ENCODE results near the gene MUC5B. TPM values are rescaled to one million over a fixed set of nuclear protein-coding genes. Genes with fewer than 3 reads are reported as not detected.

MUC5B gene
- total and polyA plus RNA-seq, 5 donors from 2014 or later: not detected

- H3K9me3 Mint-ChIP-seq: peaks cover 0 to 2% (median 0%) of the 10 kb centered on the region in 7 donors
- no peaks in the 10 kb centered on the region for H3K27me3 Mint-ChIP-seq
- H3K27ac Mint-ChIP-seq: no peak overlapping the region
- no peak for DNase-seq
- H3K4me1 Mint-ChIP-seq: no peaks in the 10 kb centered on the region
- Histone ChIP-seq H3K9me3 (ENCODE audit: control insufficient read depth in 2 of 2, low read length in 2 of 2) (no peaks in the 10 kb centered on the region), H3K4me1 (ENCODE audit: control insufficient read depth, insufficient read depth, low read length, poor library complexity, severe bottlenecking) (no peaks in the 10 kb centered on the region), H3K4me3 (ENCODE audit: low read depth, low read length) (no peak overlapping the region), H3K27ac (ENCODE audit: insufficient read depth, low read length, poor library complexity, severe bottlenecking) (no peak overlapping the region), H3K36me3 (ENCODE audit: control insufficient read depth, insufficient read depth, low read length) (no peaks in the 10 kb centered on the region), H3K27me3 (ENCODE audit: control insufficient read depth, insufficient read depth, low read length) (no peaks in the 10 kb centered on the region)
- H3K36me3 Mint-ChIP-seq: no peaks in the 10 kb centered on the region
- ATAC-seq (ENCODE audit: low read depth in 2 of 2): no peak
- H3K4me3 Mint-ChIP-seq: no peak overlapping the region
Observed at GRCh38 chr11:1197886-1198560, 24.8 kb upstream of the MUC5B start.

GRCh38 chr11:1198561-1199240, 24.2 kb upstream of the MUC5B start:
- H3K4me3 Mint-ChIP-seq: no peak overlapping the region
- ATAC-seq (ENCODE audit: low read depth in 2 of 2): no peak
- no peaks in the 10 kb centered on the region for H3K27me3 ChIP-seq (ENCODE audit: control insufficient read depth, insufficient read depth, low read length)

GRCh38 chr11:1199241-1199750, 23.6 kb upstream of the MUC5B start:
- Histone ChIP-seq H3K27me3 (ENCODE audit: control insufficient read depth, insufficient read depth, low read length) (no peaks in the 10 kb centered on the region), H3K9me3 (ENCODE audit: control insufficient read depth in 2 of 2, low read length in 2 of 2) (no peaks in the 10 kb centered on the region), H3K36me3 (ENCODE audit: control insufficient read depth, insufficient read depth, low read length) (no peaks in the 10 kb centered on the region), H3K4me1 (ENCODE audit: control insufficient read depth, insufficient read depth, low read length, poor library complexity, severe bottlenecking) (no peaks in the 10 kb centered on the region), H3K27ac (ENCODE audit: insufficient read depth, low read length, poor library complexity, severe bottlenecking) (no peak overlapping the region), H3K4me3 (ENCODE audit: low read depth, low read length) (no peak overlapping the region)
- Mint-ChIP-seq H3K4me1 (no peaks in the 10 kb centered on the region), H3K9me3 (peaks cover 0 to 1% (median 0%) of the 10 kb centered on the region in 7 donors), H3K36me3 (no peaks in the 10 kb centered on the region), H3K4me3 (no peak overlapping the region), H3K27me3 (no peaks in the 10 kb centered on the region), H3K27ac (no peak overlapping the region)
- DNase-seq (no peak), ATAC-seq (ENCODE audit: low read depth in 2 of 2) (no peak)

More at GRCh38 chr11:1198561-1199240, 24.2 kb upstream of the MUC5B start:
- Histone ChIP-seq H3K4me1 (ENCODE audit: control insufficient read depth, insufficient read depth, low read length, poor library complexity, severe bottlenecking) (no peaks in the 10 kb centered on the region), H3K36me3 (ENCODE audit: control insufficient read depth, insufficient read depth, low read length) (no peaks in the 10 kb centered on the region), H3K27ac (ENCODE audit: insufficient read depth, low read length, poor library complexity, severe bottlenecking) (no peak overlapping the region), H3K4me3 (ENCODE audit: low read depth, low read length) (no peak overlapping the region), H3K9me3 (ENCODE audit: control insufficient read depth in 2 of 2, low read length in 2 of 2) (no peaks in the 10 kb centered on the region)
- Mint-ChIP-seq H3K9me3 (peaks cover 0 to 2% (median 0%) of the 10 kb centered on the region in 7 donors), H3K27ac (no peak overlapping the region), H3K27me3 (no peaks in the 10 kb centered on the region), H3K36me3 (no peaks in the 10 kb centered on the region), H3K4me1 (no peaks in the 10 kb centered on the region)
- DNase-seq: no peak

GRCh38 chr11:1199751-1200610, 22.9 kb upstream of the MUC5B start:
- Histone ChIP-seq H3K27ac (ENCODE audit: insufficient read depth, low read length, poor library complexity, severe bottlenecking) (no peak overlapping the region), H3K4me1 (ENCODE audit: control insufficient read depth, insufficient read depth, low read length, poor library complexity, severe bottlenecking) (no peaks in the 10 kb centered on the region), H3K27me3 (ENCODE audit: control insufficient read depth, insufficient read depth, low read length) (no peaks in the 10 kb centered on the region), H3K36me3 (ENCODE audit: control insufficient read depth, insufficient read depth, low read length) (no peaks in the 10 kb centered on the region), H3K9me3 (ENCODE audit: control insufficient read depth in 2 of 2, low read length in 2 of 2) (no peaks in the 10 kb centered on the region), H3K4me3 (ENCODE audit: low read depth, low read length) (no peak overlapping the region)
- H3K36me3 Mint-ChIP-seq: no peaks in the 10 kb centered on the region
- ATAC-seq (ENCODE audit: low read depth in 2 of 2): no peak
- no peak overlapping the region for H3K4me3 Mint-ChIP-seq
- no peaks in the 10 kb centered on the region for H3K4me1 Mint-ChIP-seq
- no peaks in the 10 kb centered on the region for H3K9me3 Mint-ChIP-seq
- H3K27ac Mint-ChIP-seq: peak overlapping the region in 1 of 3 donors; percentile 77
- no peaks in the 10 kb centered on the region for H3K27me3 Mint-ChIP-seq
- DNase-seq: no peak

GRCh38 chr11:1200611-1201191, 22.2 kb upstream of the MUC5B start:
- H3K36me3 ChIP-seq (ENCODE audit: control insufficient read depth, insufficient read depth, low read length): no peaks in the 10 kb centered on the region
- no peak overlapping the region for H3K4me3 ChIP-seq (ENCODE audit: low read depth, low read length)
- no peak overlapping the region for H3K27ac ChIP-seq (ENCODE audit: insufficient read depth, low read length, poor library complexity, severe bottlenecking)
- no peaks in the 10 kb centered on the region for H3K9me3 ChIP-seq (ENCODE audit: control insufficient read depth in 2 of 2, low read length in 2 of 2)
- ATAC-seq (ENCODE audit: low read depth in 2 of 2) (no peak), DNase-seq (no peak)
- H3K27me3 Mint-ChIP-seq: no peaks in the 10 kb centered on the region
- H3K4me1 ChIP-seq (ENCODE audit: control insufficient read depth, insufficient read depth, low read length, poor library complexity, severe bottlenecking): no peaks in the 10 kb centered on the region
- no peaks in the 10 kb centered on the region for H3K27me3 ChIP-seq (ENCODE audit: control insufficient read depth, insufficient read depth, low read length)
- H3K4me3 Mint-ChIP-seq: no peak overlapping the region
- no peaks in the 10 kb centered on the region for H3K4me1 Mint-ChIP-seq
- no peaks in the 10 kb centered on the region for H3K36me3 Mint-ChIP-seq
- H3K9me3 Mint-ChIP-seq: no peaks in the 10 kb centered on the region
- H3K27ac Mint-ChIP-seq: no peak overlapping the region

GRCh38 chr11:1201395-1202153, 21.3 kb upstream of the MUC5B start:
- Histone ChIP-seq H3K4me1 (ENCODE audit: control insufficient read depth, insufficient read depth, low read length, poor library complexity, severe bottlenecking) (no peaks in the 10 kb centered on the region), H3K27ac (ENCODE audit: insufficient read depth, low read length, poor library complexity, severe bottlenecking) (no peak overlapping the region), H3K9me3 (ENCODE audit: control insufficient read depth in 2 of 2, low read length in 2 of 2) (no peaks in the 10 kb centered on the region), H3K4me3 (ENCODE audit: low read depth, low read length) (no peak overlapping the region), H3K36me3 (ENCODE audit: control insufficient read depth, insufficient read depth, low read length) (no peaks in the 10 kb centered on the region), H3K27me3 (ENCODE audit: control insufficient read depth, insufficient read depth, low read length) (no peaks in the 10 kb centered on the region)
- H3K4me1 Mint-ChIP-seq: no peaks in the 10 kb centered on the region
- no peaks in the 10 kb centered on the region for H3K27me3 Mint-ChIP-seq
- no peaks in the 10 kb centered on the region for H3K9me3 Mint-ChIP-seq
- H3K36me3 Mint-ChIP-seq: no peaks in the 10 kb centered on the region
- H3K4me3 Mint-ChIP-seq: no peak overlapping the region
- ATAC-seq (ENCODE audit: low read depth in 2 of 2) (no peak), DNase-seq (no peak)
- H3K27ac Mint-ChIP-seq: no peak overlapping the region
